Measurements from ENCODE around the gene KIF26B. TPM values are rescaled to one million over a fixed set of nuclear protein-coding genes. Genes with fewer than 3 reads are reported as not detected.
"Not testable (repeated sequence)": the region's sequence is repeated elsewhere in the genome, so short reads cannot be mapped to it uniquely, and the experiment has no call there.

Gene KIF26B
- total and polyA plus RNA-seq, 7 donors, result 0.01 to 0.32 (median 0.06) TPM

DNA sequence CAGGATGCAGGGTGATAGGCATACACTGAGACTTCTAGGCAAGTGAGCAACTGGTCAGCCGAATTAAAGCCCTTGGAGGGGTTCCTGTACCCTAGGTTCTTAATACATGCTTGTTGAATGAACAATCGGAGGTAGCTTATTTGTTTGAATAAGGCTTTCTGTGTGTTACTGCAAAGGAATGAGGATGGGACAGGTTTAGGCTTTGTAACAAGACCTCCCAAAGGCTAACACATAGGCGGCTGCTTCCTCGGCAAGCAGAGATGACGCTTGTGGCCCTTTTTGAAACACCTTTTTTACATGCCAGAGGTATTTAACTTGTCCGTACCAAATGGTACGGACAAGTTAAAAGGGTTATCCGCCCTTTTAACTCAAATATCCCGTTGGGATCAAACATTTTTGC, 511.6 kb downstream of the KIF26B start:
- no peaks in the 10 kb centered on the region for H3K9me3 ChIP-seq
- no peaks in the 10 kb centered on the region for H3K36me3 ChIP-seq (ENCODE audit: insufficient read depth in 1 of 2, low read depth in 1 of 2)
- no peak for TF ChIP-seq CTCF (IDR thresholded peaks at IDR 0.05)
- DNase-seq (no peak), ATAC-seq (no peak)
- H3K4me1 ChIP-seq, result no peaks in the 10 kb centered on the region
- H3K27ac ChIP-seq, result no peak overlapping the region
- intact Hi-C loops (cut with DNase I), result no loop called here
- 86 to 93% (median 87%) methylated on average over 9 of the region's 9 CpGs for WGBS, 3 donors
- H3K4me3 ChIP-seq, result no peak overlapping the region
- H3K27me3 ChIP-seq (ENCODE audit: insufficient read depth in 3 of 3, low read length in 2 of 3), result no peaks in the 10 kb centered on the region

GRCh38 chr1:245671349-245671748, 516.6 kb downstream of the KIF26B start:
- no peak for DNase-seq
- intact Hi-C loops (cut with DNase I), result no loop called here
- WGBS, 3 donors, result 96% methylated on average over 5 of the region's 5 CpGs

GRCh38 chr1:245671966-245672767, 517.4 kb downstream of the KIF26B start:
- Histone ChIP-seq H3K36me3 (ENCODE audit: insufficient read depth in 1 of 2, low read depth in 1 of 2) (no peaks in the 10 kb centered on the region), H3K4me1 (no peaks in the 10 kb centered on the region), H3K27ac (no peak overlapping the region), H3K27me3 (ENCODE audit: insufficient read depth in 3 of 3, low read length in 2 of 3) (peaks cover 0 to 1% (median 0%) of the 10 kb centered on the region in 3 donors), H3K4me3 (no peak overlapping the region), H3K9me3 (no peaks in the 10 kb centered on the region)
- no peak for TF ChIP-seq CTCF (IDR thresholded peaks at IDR 0.05)
- intact Hi-C loops (cut with DNase I), result no loop called here
- WGBS, 3 donors, result 94 to 96% (median 94%) methylated on average over 18 of the region's 18 CpGs
- ATAC-seq (no peak), DNase-seq (no peak)

More at GRCh38 chr1:245671349-245671748, 516.6 kb downstream of the KIF26B start:
- ATAC-seq, result no peak
- peaks cover 0 to 1% (median 0%) of the 10 kb centered on the region in 3 donors for H3K27me3 ChIP-seq (ENCODE audit: insufficient read depth in 3 of 3, low read length in 2 of 3)
- no peak for TF ChIP-seq CTCF (IDR thresholded peaks at IDR 0.05)
- no peaks in the 10 kb centered on the region for H3K9me3 ChIP-seq
- no peak overlapping the region for H3K27ac ChIP-seq
- H3K36me3 ChIP-seq (ENCODE audit: insufficient read depth in 1 of 2, low read depth in 1 of 2), result no peaks in the 10 kb centered on the region
- H3K4me1 ChIP-seq, result no peaks in the 10 kb centered on the region
- H3K4me3 ChIP-seq, result no peak overlapping the region

- 92 to 96% (median 95%) methylated on average over 28 to 41 of the region's 41 CpGs for WGBS, 3 donors
- ATAC-seq; H3K4me3 ChIP-seq; intact Hi-C loops (cut with DNase I); H3K27ac ChIP-seq; H3K4me1 ChIP-seq; H3K27me3 ChIP-seq (ENCODE audit: insufficient read depth in 3 of 3, low read length in 2 of 3); H3K9me3 ChIP-seq; DNase-seq; H3K36me3 ChIP-seq (ENCODE audit: insufficient read depth in 1 of 2, low read depth in 1 of 2): not testable (repeated sequence)
Measured at GRCh38 chr1:245672836-245673656, 518.3 kb downstream of the KIF26B start.

- Histone ChIP-seq H3K4me3 (no peak overlapping the region), H3K9me3 (no peaks in the 10 kb centered on the region), H3K27ac (no peak overlapping the region), H3K36me3 (ENCODE audit: insufficient read depth in 1 of 2, low read depth in 1 of 2) (no peaks in the 10 kb centered on the region), H3K27me3 (ENCODE audit: insufficient read depth in 3 of 3, low read length in 2 of 3) (peaks cover 0 to 1% (median 0%) of the 10 kb centered on the region in 3 donors), H3K4me1 (no peaks in the 10 kb centered on the region)
- DNase-seq, result no peak
- WGBS, 3 donors, result 30 to 38% (median 32%) methylated on average over 2 of the region's 2 CpGs
- no peak for ATAC-seq
- intact Hi-C loops (cut with DNase I), result no loop called here
- TF ChIP-seq CTCF (IDR thresholded peaks at IDR 0.05), result no peak
Measured at GRCh38 chr1:245673881-245674414, 519.2 kb downstream of the KIF26B start.
